NOMO-1 treated with dmso at 0.1 percent for 144 hours (cell line): ENCODE results near the gene NLGN1.

Experiments
- DNase-seq: peaks from one replicate; lab custom pipeline; 2025; ENCODE audit not compliant: unreplicated experiment; lab: John Stamatoyannopoulos, UW

Gene NLGN1

DNA sequence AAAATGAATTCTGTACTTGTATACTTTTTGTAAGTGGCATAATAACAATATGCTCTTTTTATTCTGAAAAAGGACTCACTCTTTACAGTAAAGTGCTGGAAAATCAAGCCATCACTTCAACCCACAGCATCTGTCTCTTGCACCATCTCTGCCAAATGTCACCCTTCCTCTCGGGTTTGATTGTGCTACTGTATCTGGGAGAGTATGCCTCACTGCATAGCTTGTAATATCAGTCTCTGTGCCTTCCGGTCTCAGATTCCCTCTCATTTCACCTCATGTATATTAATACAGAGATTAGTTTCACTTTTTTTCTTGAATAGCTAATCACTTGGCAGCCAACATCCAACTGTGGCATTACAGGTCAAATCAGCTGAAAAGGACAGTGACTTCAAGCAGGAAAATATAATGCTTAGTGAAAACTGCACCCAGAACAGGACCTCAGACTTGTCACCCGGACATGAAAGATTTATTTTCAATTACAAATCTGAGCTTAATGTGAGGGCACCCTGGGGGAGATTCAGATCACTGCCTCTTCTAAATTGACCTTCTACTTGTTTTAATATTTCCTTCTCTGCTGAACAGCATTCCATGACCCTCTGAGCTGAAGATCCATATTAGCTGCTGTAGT lies 855.8 kb downstream of the NLGN1 start:
- no peak for DNase-seq

DNA sequence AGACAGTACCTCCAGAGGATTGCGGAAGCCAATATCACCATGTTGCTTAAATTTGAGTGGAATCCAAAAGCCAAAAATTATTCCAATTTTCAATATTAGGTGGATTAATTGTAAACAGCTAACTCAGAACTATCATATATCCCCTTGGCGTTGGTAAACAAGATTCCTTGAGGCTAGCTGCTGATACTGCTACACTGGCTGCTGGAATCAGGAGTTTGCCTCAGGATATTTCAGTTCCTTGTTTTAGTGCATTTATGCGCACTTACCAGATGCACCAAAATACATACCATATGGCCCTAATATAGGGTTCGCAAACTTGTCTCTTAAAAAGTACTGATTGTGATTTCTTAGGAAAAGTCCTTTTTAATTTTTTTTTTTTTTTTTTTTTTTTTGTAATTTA lies 856.4 kb downstream of the NLGN1 start:
- no peak for DNase-seq

DNA sequence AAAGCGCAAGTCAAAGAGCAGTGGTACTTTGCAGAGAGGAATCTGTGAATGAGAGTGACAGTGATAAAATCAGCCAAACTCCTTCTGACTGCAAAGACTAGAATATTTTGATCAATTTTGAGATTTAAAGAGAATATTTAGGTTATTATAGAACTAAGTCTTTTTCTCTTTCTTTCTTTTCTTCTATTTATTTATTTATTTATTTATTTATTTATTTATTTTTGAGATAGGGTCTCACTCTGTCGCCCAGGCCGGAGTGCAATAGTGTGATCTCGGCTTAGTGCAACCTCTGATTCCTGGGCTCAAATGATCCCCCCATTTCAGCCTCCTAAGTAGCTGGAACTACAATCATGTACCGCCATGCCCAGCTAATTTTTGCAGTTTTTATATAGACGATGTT lies 857.9 kb downstream of the NLGN1 start:
- DNase-seq, result no peak

DNA sequence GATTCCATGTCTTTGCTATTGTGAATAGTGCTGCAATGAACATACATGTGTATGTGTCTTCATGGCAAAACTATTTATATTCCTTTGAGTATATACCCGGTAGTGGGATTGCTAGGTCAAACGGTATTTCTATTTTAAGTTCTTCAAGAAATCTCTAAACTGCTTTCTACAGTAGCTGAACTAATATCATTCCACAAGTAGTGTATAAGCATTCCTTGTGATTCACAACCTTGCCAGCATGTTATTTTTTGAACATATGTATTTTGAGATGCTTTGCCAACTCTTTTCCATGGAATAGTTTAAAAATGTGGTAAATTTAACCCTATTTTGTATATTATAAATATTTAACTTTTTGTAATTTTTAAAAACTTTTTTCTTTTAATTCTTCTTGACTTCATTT lies 868.9 kb downstream of the NLGN1 start:
- no peak for DNase-seq

DNA sequence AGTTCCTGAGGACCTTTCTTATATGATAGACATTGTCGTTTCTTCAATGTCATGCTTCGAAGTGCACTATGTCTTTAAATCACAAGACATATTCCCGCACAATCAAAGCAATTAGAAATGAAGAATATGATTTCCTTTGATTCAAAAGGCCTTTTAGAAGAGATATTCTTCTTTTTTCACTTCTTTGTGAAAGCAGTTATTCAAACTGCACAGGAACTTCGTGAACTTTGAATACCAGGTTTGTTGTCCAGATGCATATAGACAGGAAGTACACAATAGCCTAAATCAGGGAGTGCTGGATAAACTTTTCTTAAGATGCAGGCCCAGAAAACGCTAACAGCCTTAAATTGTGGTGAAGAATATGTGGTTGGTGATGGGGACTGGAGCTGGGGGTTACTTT lies 870.5 kb downstream of the NLGN1 start:
- DNase-seq, result no peak

DNA sequence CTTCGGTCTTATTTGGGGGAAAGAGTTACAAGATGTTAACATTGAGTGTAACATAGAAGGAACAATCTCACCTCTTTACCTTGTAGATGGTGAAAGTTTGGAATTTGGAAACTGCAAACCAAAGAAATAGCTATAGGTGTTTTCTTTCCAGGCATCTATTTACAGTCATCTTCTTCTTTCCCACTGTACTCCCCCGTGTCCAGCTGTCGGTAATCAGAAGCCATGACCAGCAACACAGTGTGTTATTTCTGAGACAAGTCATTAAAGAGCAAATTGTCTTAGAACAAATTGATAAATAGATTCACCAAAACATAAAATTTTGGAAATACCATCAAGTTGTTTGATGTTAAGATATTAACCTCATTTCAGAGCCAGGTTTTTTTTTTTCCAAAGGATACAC lies 871.0 kb downstream of the NLGN1 start:
- no peak for DNase-seq

DNA sequence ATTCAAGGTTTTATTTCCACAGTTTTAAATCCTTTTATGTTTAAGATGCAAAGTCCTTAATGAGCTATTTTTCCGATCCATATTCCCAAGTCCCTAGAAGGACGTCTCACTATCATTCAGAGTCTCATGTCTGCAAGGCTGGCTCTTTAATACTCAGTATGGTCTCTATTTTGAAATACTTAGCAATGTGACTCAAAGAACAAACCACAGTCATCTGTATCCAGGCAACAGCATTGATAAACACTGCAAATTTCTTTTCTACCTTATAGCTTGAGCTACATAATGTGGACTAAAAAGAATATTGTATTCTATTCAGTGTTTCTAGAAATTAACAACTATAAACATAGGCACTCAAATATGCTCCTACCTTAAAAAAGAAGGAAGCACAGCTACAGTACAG lies 873.3 kb downstream of the NLGN1 start:
- DNase-seq, result no peak

DNA sequence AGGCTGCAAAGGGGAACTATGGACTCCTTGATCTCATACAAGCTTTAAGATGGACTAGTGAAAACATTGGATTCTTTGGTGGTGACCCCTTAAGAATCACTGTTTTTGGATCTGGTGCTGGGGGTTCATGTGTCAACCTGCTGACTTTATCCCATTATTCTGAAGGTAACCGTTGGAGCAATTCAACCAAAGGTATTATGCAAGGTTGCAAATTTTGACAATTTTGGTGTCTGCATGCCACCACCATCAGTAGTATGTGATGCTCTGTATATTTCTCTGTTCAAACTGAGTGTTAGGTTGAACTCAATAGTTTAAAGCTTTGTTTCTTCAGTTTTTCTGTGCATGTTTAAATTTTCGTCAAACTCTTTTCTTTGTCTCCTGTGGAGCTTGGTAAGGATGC lies 877.8 kb downstream of the NLGN1 start:
- DNase-seq, result no peak

DNA sequence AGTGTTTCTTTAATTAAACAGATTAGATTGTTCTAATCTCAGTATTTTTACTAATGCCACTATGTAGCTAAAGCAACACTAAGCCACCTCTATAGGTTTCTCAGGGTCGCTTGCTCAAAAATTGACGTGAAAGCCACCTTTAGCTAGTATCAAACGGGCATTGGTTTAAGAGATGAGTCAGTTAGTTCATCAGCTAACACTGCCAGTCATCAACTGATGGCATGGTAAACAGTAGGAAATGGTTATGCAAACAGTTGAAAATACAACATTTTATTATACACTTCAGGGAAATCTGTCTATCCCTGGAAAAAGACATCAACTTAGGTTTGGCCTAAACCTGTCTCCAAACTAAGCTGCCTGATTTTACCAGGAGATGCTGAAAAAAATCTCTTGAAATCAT lies 879.3 kb downstream of the NLGN1 start:
- DNase-seq, result no peak

DNA sequence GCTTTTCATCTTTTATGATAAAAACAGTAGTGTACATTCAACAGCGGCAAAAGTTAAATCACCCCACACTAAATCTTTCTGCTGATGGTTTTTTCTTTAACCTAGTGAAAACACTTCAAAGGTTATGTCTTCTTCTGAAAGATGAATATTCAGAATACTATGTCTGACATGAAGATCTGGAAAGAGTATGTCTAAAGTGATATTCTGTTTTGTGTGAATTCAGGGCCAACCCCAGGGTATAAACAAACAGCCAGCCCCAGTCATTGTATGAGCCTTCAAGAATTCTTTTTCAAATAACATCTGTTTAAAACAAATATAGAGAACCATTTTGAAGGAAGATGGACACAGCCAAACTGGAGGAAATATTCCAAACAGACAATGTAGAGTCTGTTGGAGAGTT lies 880.5 kb downstream of the NLGN1 start:
- DNase-seq, result no peak

DNA sequence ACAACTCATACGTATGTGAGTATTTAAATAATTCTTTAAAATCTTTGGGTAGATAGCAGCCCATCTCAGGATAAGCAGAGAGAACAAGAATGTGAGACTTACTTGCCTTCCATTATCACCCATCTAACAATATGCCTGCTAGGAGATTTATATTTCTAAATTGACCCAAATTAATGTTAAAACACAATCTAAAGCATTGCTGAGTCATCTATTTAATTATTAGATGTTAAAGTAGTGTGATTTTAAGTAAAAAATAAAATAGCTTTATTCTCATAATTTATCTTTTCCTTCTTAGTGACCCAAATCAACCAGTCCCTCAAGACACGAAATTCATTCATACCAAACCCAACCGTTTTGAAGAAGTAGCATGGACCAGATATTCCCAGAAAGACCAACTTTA lies 882.6 kb downstream of the NLGN1 start:
- no peak for DNase-seq

DNA sequence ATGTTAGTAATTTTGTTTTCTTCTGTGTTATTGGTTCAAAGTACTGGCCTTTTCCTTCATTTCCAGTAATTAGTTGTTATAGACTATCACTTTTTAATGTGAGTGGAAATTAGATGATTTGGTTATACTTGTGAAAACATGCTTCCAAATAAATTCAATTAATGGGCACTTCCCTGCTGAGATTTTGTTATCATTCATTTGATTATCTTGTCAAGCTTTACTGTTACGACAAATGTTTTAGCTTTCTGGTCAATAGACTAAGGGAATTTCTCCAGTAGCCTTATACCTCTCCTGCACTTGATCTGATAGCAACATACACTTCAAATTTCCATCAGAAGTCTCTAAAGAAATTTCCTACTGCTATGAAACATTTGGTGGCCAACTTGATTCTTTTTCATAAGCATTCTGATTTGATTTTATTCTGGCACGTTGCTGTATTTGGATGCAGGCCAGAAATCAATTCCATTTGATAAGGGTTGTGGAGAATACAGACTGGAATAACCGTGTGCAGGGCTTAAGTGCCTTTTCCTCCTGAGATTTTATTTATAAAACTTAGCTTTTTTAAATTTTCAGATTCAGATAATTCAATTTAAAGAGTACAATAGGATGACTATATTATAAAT lies 887.8 kb downstream of the NLGN1 start:
- DNase-seq, result no peak

DNA sequence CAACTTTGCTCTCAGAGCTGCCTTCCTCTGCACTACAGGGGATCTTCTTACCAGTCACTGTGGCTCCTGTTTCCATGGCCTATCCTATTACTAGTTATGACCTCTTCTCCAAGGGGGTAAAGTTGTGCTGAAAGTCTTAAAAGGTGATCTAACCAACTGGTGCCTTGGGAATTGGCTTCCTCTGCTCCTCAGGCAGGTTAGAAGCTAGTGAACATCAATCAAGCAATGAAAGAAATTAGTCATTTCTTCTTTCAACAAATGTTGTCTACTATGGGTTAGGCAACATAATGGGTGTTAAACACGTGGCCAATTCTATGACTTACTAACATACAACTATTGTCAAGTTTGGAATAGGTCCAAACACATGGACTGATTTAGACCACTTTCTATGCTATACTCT lies 890.2 kb downstream of the NLGN1 start:
- no peak for DNase-seq

DNA sequence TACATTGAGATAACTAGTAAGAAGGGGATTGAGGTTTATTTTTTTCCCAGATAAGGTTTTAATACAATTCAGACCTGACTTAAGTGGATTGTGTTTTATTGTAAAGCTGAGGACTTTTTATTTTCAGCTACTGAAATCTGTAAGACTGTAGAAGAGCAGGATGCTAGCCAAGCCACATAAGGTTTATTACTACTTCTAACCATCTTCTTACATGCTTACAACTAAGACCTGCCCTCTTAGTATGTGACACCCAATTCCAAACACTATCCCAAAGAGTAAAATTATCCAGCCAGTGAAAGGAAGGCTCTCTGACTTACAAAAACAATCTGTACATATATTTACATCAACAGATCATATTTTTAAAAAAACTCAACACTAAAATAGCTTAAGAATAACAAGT lies 897.1 kb downstream of the NLGN1 start:
- DNase-seq, result no peak

DNA sequence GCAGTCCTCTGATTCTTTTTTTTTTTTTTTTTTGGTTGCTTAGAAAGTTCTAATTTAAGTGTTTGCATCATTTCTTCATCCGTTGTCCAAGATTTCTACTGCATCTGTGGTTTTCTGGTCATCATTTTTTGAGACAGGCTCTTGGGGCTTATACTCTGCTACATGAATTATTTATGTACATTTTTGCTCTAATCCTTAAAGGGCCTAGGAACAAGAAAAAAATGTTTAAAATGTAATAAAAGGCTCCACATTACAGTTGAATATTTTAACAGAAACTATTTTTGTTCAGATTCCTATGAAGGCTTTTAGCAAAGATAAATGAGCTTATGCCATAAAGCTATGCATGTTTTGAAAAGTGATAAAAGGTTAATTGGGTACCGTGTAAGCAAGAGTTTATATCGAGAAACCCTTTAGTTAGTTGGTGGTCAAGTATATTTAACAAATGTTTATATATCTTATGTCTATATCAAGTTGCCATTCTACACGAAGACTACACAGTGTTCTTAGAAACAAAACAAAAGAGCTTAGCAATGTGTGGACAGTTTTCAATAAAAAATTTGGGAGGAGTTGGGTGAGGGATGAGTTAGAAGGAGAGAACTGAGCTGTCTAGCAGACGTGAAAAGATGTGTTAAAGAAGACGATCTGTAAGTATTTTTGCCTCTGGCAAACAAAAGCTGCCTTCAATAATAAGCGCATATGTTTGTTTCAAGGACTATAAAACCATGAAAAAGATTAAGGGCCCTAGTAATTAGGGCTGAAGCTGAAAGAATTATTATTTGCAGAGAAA lies 898.0 kb downstream of the NLGN1 start:
- no peak for DNase-seq

DNA sequence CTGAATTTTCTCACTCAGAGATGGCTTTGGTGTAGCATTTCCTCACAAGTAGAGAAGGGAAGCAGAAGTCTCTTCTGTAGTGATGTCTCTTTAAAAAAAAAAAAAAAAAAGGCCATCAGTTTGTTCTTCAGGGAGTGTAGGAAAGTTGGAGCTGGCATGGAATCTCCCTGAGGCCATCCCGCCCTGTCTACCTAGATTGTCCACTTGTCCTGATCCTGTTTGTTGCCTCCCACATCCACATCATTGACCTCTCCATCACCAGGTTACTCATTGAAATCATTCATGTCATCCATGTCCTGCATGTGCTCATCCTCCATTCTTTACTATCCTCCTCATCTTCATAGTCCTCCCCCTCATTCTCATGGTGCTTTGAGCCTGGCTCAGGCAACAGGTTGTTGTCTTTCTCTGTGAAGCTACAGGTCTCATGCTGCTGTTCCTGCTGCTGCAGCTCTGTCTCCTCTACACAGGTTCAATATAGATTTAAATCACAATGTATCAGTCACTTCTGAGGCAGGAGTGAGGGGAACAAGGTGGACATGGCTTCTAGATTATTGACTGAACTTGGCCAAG lies 905.3 kb downstream of the NLGN1 start:
- DNase-seq, result no peak

DNA sequence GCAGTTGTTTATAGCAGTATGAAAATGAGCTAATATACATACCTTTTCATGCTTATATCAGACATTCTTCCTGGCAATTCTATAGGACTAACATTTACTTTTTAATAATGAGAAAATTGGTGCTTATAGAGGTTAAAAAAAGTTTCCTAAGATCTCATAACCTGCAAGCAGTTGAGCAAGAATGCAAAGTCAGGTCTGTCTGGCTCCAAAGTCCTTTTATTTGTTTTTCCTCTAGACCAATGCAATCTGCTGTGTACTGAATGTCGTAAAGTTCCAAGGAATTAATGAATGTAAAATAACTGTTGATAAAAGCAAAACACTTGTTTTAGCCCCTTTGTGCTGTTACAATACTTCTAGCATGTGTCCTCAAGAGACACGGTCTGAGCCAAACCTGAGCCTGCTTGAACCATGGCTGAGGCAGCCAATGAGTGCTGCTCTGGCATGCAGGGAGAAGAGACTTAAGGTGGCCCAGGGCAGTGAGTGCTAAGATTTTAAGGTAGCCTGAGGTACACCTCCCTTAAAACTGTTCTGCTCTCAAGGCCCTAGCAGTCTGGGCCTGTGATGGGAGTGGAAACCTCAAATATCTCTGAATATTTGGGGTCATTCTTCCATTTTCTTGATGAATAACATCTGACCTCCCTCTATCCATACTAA lies 906.5 kb downstream of the NLGN1 start:
- no peak for DNase-seq

DNA sequence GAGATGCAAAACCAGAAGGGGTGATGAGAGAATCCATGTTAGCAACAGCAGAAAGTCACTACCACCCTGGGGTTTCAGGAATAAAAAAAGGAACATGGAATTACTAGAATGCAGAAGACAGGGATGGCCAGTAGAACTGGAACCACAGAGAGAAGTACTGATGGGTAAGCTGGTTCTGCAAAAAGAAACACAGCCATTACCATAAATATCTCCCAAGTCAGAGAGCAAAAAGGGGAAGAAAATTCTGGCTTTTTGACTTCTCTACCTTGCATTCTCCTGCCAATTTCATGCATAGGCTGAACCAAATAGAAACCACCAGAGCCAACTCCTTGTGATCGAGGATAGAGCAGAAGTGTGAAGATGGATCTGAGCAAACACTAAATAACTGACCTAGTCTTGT lies 911.2 kb downstream of the NLGN1 start:
- no peak for DNase-seq

DNA sequence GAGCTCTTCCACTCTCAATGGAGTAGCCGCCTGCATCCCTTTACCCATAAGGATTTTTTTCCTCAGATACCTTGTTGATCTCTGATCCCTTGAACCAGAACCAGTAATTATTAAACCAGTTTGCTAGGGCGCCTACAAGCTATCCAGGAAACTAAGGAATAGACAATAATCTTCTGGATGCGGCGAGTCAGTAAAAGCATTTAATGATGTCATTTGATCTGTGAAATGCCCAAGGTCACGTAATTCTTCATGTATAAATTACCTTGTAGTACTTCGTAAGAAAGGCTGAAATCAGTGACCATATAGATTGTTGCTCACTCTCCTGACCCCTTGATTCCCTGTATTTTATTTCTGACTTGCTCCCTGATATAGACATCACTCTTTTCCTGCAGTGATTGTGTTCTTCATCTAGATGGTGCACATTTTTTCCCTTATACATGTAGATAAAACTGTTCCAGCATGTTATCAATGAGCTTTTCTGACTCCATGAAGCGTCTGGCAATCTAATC lies 913.0 kb downstream of the NLGN1 start:
- no peak for DNase-seq

DNA sequence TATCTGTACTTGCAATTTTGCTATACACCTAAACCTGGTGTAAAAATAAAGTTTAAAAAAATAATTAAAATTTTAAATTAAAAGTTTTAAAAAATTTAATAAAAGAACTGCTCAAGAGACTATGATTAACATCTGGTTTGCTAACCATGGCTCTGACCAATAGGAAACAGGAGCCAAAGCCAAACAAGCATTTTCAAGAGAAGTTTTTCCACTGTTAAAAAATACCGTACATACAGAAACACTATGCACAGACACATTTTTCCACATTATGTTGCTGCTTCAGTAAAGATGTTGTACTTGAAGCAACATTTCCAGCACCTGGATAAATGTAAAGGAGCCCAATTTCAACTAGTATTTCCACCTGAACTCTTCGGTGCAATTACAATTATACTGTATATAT lies 917.7 kb downstream of the NLGN1 start:
- DNase-seq, result no peak

DNA sequence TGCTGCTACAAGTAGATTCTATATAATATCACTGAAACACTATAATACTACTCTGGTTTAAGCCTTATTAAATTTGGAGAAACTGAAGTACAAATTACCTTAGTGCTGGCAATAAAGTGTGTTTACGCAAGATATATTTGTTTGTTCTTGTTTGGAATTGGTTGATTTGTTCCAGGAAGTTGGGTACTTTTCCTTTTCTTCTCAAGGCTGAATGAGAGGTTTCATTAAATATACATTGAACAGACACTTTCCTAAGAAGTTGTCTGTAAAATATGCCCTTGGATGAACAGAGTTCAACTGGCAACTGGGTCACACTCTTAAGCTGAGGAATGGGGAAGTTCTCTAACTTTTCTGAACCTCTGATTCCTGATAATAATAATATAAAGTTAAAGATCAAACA lies 919.5 kb downstream of the NLGN1 start:
- DNase-seq, result no peak
